A673 (cell line): ENCODE results near the gene CFAP92.

Source experiments
- EZH2 ChIP-seq: fragments of 200-600 bp; sonication (generic); IDR thresholded peaks from 2 replicates; pipeline ENCODE4 v1.6.1; 2017; ENCODE audit warnings: borderline replicate concordance, low read depth, mild to moderate bottlenecking, mixed read lengths, antibody characterized with exemption, low read length; ENCODE audit not compliant: poor library complexity, severe bottlenecking
- TF ChIP-seq, protein P1 (sequence below): fragments of 300-800, 200-600 bp; sonication (generic); conservative IDR thresholded peaks from 2 replicates; pipeline ENCODE4 v1.5.1; 2017; ENCODE audit warnings: low read depth, mild to moderate bottlenecking, antibody characterized with exemption, low read length, moderate library complexity, mixed read lengths

DNA sequence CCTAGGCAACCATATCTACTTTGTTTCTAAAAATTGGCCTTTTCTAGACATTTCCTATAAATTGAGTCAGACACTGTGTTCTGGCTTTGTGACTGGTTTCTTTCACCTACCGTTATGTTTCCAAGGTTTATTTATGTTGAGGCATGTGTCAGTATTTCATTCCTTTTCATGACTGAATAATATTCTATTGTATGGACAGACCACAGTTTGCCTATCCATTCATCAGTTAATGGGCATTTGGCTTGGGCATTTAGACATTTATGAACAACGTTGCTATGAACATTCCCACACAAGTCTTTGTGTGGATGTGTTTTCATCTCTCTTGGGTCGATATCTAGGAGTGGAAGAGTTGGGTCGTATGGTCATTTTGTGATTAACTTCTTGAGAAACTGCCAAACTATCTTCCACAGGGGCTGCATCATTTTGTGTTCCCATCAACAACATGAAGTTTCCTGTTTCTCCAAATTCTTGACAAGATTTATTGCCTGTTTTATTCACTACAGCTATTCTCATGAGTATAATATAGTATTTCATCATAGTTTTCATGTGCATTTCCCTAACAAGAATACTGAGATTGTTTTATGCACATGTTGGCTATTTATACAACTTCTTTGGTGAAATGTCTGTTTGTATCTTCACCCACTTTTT, 3.7 kb upstream of the CFAP92 start:
- TF ChIP-seq, protein P1, sequence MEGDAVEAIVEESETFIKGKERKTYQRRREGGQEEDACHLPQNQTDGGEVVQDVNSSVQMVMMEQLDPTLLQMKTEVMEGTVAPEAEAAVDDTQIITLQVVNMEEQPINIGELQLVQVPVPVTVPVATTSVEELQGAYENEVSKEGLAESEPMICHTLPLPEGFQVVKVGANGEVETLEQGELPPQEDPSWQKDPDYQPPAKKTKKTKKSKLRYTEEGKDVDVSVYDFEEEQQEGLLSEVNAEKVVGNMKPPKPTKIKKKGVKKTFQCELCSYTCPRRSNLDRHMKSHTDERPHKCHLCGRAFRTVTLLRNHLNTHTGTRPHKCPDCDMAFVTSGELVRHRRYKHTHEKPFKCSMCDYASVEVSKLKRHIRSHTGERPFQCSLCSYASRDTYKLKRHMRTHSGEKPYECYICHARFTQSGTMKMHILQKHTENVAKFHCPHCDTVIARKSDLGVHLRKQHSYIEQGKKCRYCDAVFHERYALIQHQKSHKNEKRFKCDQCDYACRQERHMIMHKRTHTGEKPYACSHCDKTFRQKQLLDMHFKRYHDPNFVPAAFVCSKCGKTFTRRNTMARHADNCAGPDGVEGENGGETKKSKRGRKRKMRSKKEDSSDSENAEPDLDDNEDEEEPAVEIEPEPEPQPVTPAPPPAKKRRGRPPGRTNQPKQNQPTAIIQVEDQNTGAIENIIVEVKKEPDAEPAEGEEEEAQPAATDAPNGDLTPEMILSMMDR, result no peak
- no peak for TF ChIP-seq EZH2
